Measurements from ENCODE around the gene REELD1. TPM values are rescaled to one million over a fixed set of nuclear protein-coding genes. Genes with fewer than 3 reads are reported as not detected.

The REELD1 gene
- total RNA-seq, 1 experiment from 2014 or later: not detected

GRCh38 chr4:146244496-146244895, 30.2 kb downstream of the REELD1 start:
- H3K27me3 Mint-ChIP-seq (ENCODE audit: low read depth): peaks cover 6% of the 10 kb centered on the region
- Histone ChIP-seq H4K20me1 (ENCODE audit: control insufficient read depth, insufficient read depth, insufficient read length) (no peaks in the 10 kb centered on the region), H4K91ac (ENCODE audit: insufficient read length, low read depth, low read length) (no peak overlapping the region), H3T11ph (ENCODE audit: low read length) (no peak overlapping the region), H4K5ac (ENCODE audit: insufficient read length, low read depth, low read length) (no peak overlapping the region), H3K79me1 (ENCODE audit: insufficient read depth, low read depth, low read length, poor library complexity, severe bottlenecking) (no peaks in the 10 kb centered on the region), H3K9me3 (ENCODE audit: control insufficient read depth, low read depth, low read length) (no peaks in the 10 kb centered on the region), H2BK20ac (ENCODE audit: low read depth, low read length, poor library complexity, severe bottlenecking) (no peak overlapping the region), H3K56ac (ENCODE audit: insufficient read length, low read depth, low read length) (no peak overlapping the region), H3K4me2 (ENCODE audit: insufficient read depth, insufficient read length, low read length) (no peak overlapping the region), H2BK15ac (ENCODE audit: low read depth, low read length) (no peak overlapping the region), H3K23ac (ENCODE audit: insufficient read length, low read depth, low read length) (no peak overlapping the region), H3K18ac (ENCODE audit: insufficient read length, low read depth, low read length) (no peak overlapping the region), H3K79me2 (ENCODE audit: insufficient read depth, low read length) (no peaks in the 10 kb centered on the region), H3K14ac (ENCODE audit: insufficient read depth, low read length) (no peak overlapping the region), H4K8ac (replicated peaks; ENCODE audit: insufficient read length, low read depth, low read length) (no peak overlapping the region), H3K9ac (ENCODE audit: extremely low read depth, insufficient read length, low read length) (no peak overlapping the region), H3K23me2 (ENCODE audit: insufficient read length, low read depth, low read length, poor library complexity, severe bottlenecking) (no peaks in the 10 kb centered on the region), H3K27me3 (ENCODE audit: insufficient read depth, low read length) (no peaks in the 10 kb centered on the region), H3K4me1 (ENCODE audit: insufficient read depth, low read length) (no peaks in the 10 kb centered on the region), H2BK120ac (ENCODE audit: low read depth, low read length, poor library complexity, severe bottlenecking) (no peak overlapping the region), H2BK5ac (ENCODE audit: insufficient read length, low read length) (no peak overlapping the region), H2AK5ac (ENCODE audit: insufficient read length, low read length) (no peak overlapping the region), H3K27ac (ENCODE audit: insufficient read length, low read depth, low read length) (no peak overlapping the region), H2AFZ (ENCODE audit: low read length) (no peak overlapping the region), H2BK12ac (ENCODE audit: insufficient read length, low read depth, low read length) (no peak overlapping the region), H3K4ac (ENCODE audit: low read depth, low read length) (no peak overlapping the region)
- DNase-seq: no peak
- no peaks in the 10 kb centered on the region; a peak in 1 of 5 replicates for H3K9me3 Mint-ChIP-seq
- no peak for TF ChIP-seq CTCF (conservative IDR thresholded peaks at IDR 0.05)
- peaks cover 4 to 6% of the 10 kb centered on the region in 2 experiments; a peak in 3 of 4 replicates for H3K4me1 Mint-ChIP-seq
- H3K36me3 Mint-ChIP-seq (ENCODE audit: insufficient read depth in 1 of 3, low read depth in 3 of 3): no peaks in the 10 kb centered on the region
- no peak overlapping the region for H3K4me3 Mint-ChIP-seq
- no peak overlapping the region; a peak in 1 of 7 replicates for H3K27ac Mint-ChIP-seq
- no CpG with 5 or more reads among the region's 9 CpGs for WGBS (ENCODE audit: extremely low coverage, insufficient read length, low lambda C conversion rate)

All from H9 (cell line).